Measurements from ENCODE around the gene PAQR7. TPM values are rescaled to one million over a fixed set of nuclear protein-coding genes. Genes with fewer than 3 reads are reported as not detected.

PAQR7 gene
- total RNA-seq, 3 donors from 2014 or later (not counting 1 experiment from before 2014, with no cell fraction given), result 2.9 to 3.6 (median 3.0) TPM

DNA sequence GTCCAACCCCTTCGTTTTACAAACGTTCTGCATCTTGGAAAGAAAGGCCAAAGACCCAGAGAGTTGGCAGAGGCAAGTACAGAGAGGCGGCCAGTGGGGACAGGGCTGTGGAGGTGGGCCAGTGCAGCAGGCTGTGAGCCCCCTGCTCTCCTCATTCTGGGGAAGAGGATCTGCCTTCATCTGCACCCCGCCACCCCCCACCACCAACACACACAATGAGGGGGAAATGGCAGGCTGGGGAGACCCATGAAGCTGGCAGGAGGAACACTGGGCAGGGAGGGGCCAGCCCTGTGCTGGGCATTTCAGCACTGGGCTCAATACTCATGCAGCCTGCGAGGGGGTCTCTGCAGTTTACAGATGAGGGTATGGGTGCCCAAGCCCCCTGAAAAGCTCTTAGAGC lies 16.1 kb upstream of the PAQR7 start:
- Histone ChIP-seq H3K4me3 (ENCODE audit: low read length) (no peak overlapping the region), H3K9me3 (ENCODE audit: control insufficient read depth, insufficient read depth, low read length) (no peaks in the 10 kb centered on the region), H3K4me1 (ENCODE audit: control insufficient read depth, insufficient read depth, low read length) (peaks cover 10% of the 10 kb centered on the region), H3K27ac (ENCODE audit: low read length) (no peak overlapping the region), H3K27me3 (ENCODE audit: control insufficient read depth, insufficient read depth, low read length) (no peaks in the 10 kb centered on the region), H3K36me3 (ENCODE audit: control insufficient read depth, insufficient read depth, low read length) (no peaks in the 10 kb centered on the region)
- no peaks in the 10 kb centered on the region for H3K27me3 Mint-ChIP-seq (ENCODE audit: low read depth in 2 of 2)
- no peak for ATAC-seq
- no peaks in the 10 kb centered on the region for H3K9me3 Mint-ChIP-seq
- no peak overlapping the region for H3K4me3 Mint-ChIP-seq
- H3K27ac Mint-ChIP-seq, result no peak overlapping the region
- peaks cover 8 to 9% of the 10 kb centered on the region in 2 donors for H3K4me1 Mint-ChIP-seq
- WGBS (ENCODE audit: insufficient coverage), result 94% methylated on average over 4 of the region's 5 CpGs
- no peak for DNase-seq
- H3K36me3 Mint-ChIP-seq, result no peaks in the 10 kb centered on the region
- TF ChIP-seq, protein P1, sequence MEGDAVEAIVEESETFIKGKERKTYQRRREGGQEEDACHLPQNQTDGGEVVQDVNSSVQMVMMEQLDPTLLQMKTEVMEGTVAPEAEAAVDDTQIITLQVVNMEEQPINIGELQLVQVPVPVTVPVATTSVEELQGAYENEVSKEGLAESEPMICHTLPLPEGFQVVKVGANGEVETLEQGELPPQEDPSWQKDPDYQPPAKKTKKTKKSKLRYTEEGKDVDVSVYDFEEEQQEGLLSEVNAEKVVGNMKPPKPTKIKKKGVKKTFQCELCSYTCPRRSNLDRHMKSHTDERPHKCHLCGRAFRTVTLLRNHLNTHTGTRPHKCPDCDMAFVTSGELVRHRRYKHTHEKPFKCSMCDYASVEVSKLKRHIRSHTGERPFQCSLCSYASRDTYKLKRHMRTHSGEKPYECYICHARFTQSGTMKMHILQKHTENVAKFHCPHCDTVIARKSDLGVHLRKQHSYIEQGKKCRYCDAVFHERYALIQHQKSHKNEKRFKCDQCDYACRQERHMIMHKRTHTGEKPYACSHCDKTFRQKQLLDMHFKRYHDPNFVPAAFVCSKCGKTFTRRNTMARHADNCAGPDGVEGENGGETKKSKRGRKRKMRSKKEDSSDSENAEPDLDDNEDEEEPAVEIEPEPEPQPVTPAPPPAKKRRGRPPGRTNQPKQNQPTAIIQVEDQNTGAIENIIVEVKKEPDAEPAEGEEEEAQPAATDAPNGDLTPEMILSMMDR (IDR thresholded peaks at IDR 0.05), result no peak
- intact Hi-C loops (cut with micrococcal nuclease), result no loop called here

DNA sequence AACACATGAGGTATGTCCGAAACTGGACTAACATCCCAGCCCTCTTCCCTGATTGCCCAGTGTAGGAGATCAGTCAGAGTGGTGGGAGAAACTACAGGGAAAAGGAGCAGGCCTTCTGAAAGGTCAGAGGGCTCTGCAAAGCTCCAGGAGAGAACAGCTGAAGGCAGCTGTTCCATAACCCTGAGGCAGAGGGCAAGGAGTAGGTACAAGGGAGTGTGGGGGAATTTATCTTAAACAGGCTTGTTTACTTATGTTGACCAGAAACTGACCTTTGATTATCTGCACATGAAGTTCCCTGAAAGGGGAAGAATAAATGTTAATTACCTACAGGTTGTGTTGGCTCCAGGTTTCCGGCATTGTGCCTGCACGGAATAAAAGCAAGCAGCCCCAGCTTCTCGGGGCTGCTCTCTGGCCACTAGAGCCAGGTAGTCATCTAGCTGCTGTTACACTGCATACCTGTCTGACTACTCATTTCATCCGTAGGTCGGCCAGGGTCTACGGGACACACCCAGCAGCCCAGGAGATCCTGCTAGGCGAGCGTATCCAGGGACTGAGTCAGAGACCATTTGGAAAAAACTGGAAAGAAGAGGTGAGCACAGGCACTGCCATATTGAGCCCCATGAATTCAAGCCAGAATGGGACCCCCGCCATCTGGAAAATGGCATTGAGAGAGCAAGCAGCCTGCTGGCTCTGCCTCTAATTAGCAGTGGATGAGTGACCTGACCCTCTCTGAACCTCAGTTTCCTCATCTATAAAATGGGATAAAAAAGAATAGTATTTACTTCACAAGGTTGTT lies 14.9 kb upstream of the PAQR7 start:
- DNase-seq, result no peak
- intact Hi-C loops (cut with micrococcal nuclease), result no loop called here
- Mint-ChIP-seq H3K36me3 (no peaks in the 10 kb centered on the region), H3K27ac (no peak overlapping the region), H3K27me3 (ENCODE audit: low read depth in 2 of 2) (no peaks in the 10 kb centered on the region), H3K9me3 (no peaks in the 10 kb centered on the region), H3K4me1 (peaks cover 4% of the 10 kb centered on the region in 2 donors), H3K4me3 (no peak overlapping the region)
- Histone ChIP-seq H3K36me3 (ENCODE audit: control insufficient read depth, insufficient read depth, low read length) (no peaks in the 10 kb centered on the region), H3K27ac (ENCODE audit: low read length) (no peak overlapping the region), H3K27me3 (ENCODE audit: control insufficient read depth, insufficient read depth, low read length) (no peaks in the 10 kb centered on the region), H3K4me1 (ENCODE audit: control insufficient read depth, insufficient read depth, low read length) (peaks cover 5% of the 10 kb centered on the region), H3K9me3 (ENCODE audit: control insufficient read depth, insufficient read depth, low read length) (no peaks in the 10 kb centered on the region), H3K4me3 (ENCODE audit: low read length) (no peak overlapping the region)
- TF ChIP-seq, protein P1 (IDR thresholded peaks at IDR 0.05), result no peak
- no peak for ATAC-seq
- 98% methylated on average over 10 of the region's 10 CpGs for WGBS (ENCODE audit: insufficient coverage)

DNA sequence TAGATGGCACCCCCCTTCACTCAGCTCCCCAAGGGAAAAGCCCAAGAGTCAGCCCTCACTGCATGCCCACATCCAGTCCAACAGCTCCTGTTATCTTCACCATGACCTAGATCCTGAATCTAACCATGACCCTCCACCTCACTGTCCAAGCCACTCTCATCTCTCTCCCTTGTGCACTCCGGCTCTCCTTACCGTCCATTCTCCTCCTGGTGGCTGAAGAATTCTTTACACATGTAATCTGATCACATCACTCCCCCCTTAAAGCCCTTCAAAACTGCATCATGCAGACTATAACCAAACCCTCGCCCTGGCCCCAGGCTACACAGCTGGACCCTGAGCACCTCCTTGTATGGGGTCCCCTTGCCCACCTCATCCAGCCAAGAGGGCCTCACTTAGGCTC lies 14.0 kb upstream of the PAQR7 start:
- no peaks in the 10 kb centered on the region for H3K4me1 ChIP-seq (ENCODE audit: control insufficient read depth, insufficient read depth, low read length)
- H3K4me3 ChIP-seq (ENCODE audit: low read length), result no peak overlapping the region
- intact Hi-C loops (cut with micrococcal nuclease), result no loop called here
- Mint-ChIP-seq H3K27ac (no peak overlapping the region), H3K36me3 (no peaks in the 10 kb centered on the region), H3K4me1 (no peaks in the 10 kb centered on the region), H3K27me3 (ENCODE audit: low read depth in 2 of 2) (no peaks in the 10 kb centered on the region), H3K4me3 (no peak overlapping the region), H3K9me3 (no peaks in the 10 kb centered on the region)
- WGBS (ENCODE audit: insufficient coverage), result 95% methylated on average over 3 of the region's 3 CpGs
- ATAC-seq, result no peak
- no peaks in the 10 kb centered on the region for H3K36me3 ChIP-seq (ENCODE audit: control insufficient read depth, insufficient read depth, low read length)
- TF ChIP-seq, protein P1 (IDR thresholded peaks at IDR 0.05), result no peak
- no peak overlapping the region for H3K27ac ChIP-seq (ENCODE audit: low read length)
- H3K27me3 ChIP-seq (ENCODE audit: control insufficient read depth, insufficient read depth, low read length), result no peaks in the 10 kb centered on the region
- no peak for DNase-seq
- no peaks in the 10 kb centered on the region for H3K9me3 ChIP-seq (ENCODE audit: control insufficient read depth, insufficient read depth, low read length)
